Stomach (tissue), 4 donors: Measurements from ENCODE around the gene LYVE1.

Source experiments
- POLR2A ChIP-seq, 4 donors: fragments of 450-650 bp; IDR thresholded peaks; one replicate each; pipeline ENCODE4 v1.6.1; 2016; ENCODE audit warnings: antibody characterized with exemption in 4 of 4, control low read depth in 2 of 4, mild to moderate bottlenecking in 1 of 4, moderate library complexity in 1 of 4
- POLR2AphosphoS5 ChIP-seq, 3 donors: sonication (generic); formaldehyde crosslinking; IDR thresholded peaks; one replicate each; pipeline ENCODE4 v1.6.1; 2016; ENCODE audit warnings: antibody characterized with exemption in 3 of 3
- TF ChIP-seq, protein P1 (sequence below), 7 experiments: fragments of 450-650 bp in 4 of 7; fragments of 200-600 bp in 3 of 7; sonication (generic) in 3 of 7; IDR thresholded peaks; one replicate each; pipeline ENCODE4 v1.5.1; 2016 to 2019; ENCODE audit warnings: antibody characterized with exemption in 7 of 7, control low read depth in 2 of 7, mild to moderate bottlenecking in 1 of 7

GRCh38 chr11:10584071-10584501, 15.6 kb upstream of the LYVE1 start:
- TF ChIP-seq, protein P1, sequence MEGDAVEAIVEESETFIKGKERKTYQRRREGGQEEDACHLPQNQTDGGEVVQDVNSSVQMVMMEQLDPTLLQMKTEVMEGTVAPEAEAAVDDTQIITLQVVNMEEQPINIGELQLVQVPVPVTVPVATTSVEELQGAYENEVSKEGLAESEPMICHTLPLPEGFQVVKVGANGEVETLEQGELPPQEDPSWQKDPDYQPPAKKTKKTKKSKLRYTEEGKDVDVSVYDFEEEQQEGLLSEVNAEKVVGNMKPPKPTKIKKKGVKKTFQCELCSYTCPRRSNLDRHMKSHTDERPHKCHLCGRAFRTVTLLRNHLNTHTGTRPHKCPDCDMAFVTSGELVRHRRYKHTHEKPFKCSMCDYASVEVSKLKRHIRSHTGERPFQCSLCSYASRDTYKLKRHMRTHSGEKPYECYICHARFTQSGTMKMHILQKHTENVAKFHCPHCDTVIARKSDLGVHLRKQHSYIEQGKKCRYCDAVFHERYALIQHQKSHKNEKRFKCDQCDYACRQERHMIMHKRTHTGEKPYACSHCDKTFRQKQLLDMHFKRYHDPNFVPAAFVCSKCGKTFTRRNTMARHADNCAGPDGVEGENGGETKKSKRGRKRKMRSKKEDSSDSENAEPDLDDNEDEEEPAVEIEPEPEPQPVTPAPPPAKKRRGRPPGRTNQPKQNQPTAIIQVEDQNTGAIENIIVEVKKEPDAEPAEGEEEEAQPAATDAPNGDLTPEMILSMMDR (IDR thresholded peaks at IDR 0.05): no peak
- no peak for TF ChIP-seq POLR2A (IDR thresholded peaks at IDR 0.05)
- TF ChIP-seq POLR2AphosphoS5 (IDR thresholded peaks at IDR 0.05): peak in 1 of 3 donors; percentile 9
